ENCODE measurements around the gene SCYL1. TPM values are rescaled to one million over a fixed set of nuclear protein-coding genes. Genes with fewer than 3 reads are reported as not detected.

Gene SCYL1
- total and polyA plus RNA-seq, 2 experiments from 2014 or later = 52.7 to 66.1 TPM

DNA sequence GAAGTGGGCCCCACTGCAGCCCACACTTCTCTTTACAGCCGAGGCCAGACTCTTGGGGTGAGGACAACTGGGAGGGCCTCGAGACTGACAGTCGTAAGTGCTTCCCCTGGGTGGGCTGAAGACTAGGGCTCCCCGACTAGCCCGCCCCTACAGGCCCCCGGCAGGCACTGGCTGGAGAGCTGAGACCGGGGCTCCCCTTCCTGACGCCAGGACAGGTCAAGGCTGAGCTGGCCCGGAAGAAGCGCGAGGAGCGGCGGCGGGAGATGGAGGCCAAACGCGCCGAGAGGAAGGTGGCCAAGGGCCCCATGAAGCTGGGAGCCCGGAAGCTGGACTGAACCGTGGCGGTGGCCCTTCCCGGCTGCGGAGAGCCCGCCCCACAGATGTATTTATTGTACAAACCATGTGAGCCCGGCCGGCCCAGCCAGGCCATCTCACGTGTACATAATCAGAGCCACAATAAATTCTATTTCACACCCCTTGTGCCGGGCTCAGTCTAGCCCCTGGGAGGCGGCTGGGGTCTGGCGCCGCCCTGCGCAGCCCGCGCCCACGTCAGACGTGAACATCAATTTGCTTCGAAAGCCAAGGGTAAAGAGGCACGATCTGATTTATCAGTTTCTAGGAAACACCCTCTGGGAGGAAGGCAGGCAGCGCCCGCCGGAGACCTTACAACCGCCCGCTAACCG, 13.5 kb downstream of the SCYL1 start:
- Mint-ChIP-seq H3K4me1 (0 out of 3 replicates have a peak, but pooled peaks cover 2% of the 10 kb centered on the region), H3K27ac (no peak overlapping the region), H3K4me3 (peak overlapping the region; percentile 61), H3K9me3 (no peaks in the 10 kb centered on the region), H3K36me3 (ENCODE audit: low read depth) (peaks cover 4% of the 10 kb centered on the region; the same call in 2 of the 3 replicates), H3K27me3 (ENCODE audit: insufficient read depth, low read depth, poor library complexity) (peaks cover 17% of the 10 kb centered on the region)
- Histone ChIP-seq H3K36me3 (ENCODE audit: insufficient read depth) (no peaks in the 10 kb centered on the region; the same call in 1 of the 2 replicates), H3K27me3 (ENCODE audit: insufficient read depth) (peaks cover 27% of the 10 kb centered on the region), H2AFZ (no peak overlapping the region), H4K20me1 (replicated peaks; ENCODE audit: insufficient read depth) (no peaks in the 10 kb centered on the region; the same call in 1 of the 2 replicates), H3K9me2 (ENCODE audit: insufficient read depth) (no peaks in the 10 kb centered on the region), H3K4me1 (ENCODE audit: insufficient read depth) (peaks cover 5% of the 10 kb centered on the region; the same call in 1 of the 2 replicates), H3K4me2 (peak overlapping the region; percentile 87), H3K79me2 (replicated peaks; ENCODE audit: insufficient read depth) (no peaks in the 10 kb centered on the region), H3K27ac (ENCODE audit: low read depth) (no peak overlapping the region), H3F3A (replicated peaks; ENCODE audit: low read depth) (peaks cover 31% of the 10 kb centered on the region; the same call in 1 of the 2 replicates), H3K4me3 (peak overlapping the region; percentile 73)
- ATAC-seq (no peak), DNase-seq (ENCODE audit: low spot score) (peak; percentile 39)
- TF ChIP-seq, protein P1, sequence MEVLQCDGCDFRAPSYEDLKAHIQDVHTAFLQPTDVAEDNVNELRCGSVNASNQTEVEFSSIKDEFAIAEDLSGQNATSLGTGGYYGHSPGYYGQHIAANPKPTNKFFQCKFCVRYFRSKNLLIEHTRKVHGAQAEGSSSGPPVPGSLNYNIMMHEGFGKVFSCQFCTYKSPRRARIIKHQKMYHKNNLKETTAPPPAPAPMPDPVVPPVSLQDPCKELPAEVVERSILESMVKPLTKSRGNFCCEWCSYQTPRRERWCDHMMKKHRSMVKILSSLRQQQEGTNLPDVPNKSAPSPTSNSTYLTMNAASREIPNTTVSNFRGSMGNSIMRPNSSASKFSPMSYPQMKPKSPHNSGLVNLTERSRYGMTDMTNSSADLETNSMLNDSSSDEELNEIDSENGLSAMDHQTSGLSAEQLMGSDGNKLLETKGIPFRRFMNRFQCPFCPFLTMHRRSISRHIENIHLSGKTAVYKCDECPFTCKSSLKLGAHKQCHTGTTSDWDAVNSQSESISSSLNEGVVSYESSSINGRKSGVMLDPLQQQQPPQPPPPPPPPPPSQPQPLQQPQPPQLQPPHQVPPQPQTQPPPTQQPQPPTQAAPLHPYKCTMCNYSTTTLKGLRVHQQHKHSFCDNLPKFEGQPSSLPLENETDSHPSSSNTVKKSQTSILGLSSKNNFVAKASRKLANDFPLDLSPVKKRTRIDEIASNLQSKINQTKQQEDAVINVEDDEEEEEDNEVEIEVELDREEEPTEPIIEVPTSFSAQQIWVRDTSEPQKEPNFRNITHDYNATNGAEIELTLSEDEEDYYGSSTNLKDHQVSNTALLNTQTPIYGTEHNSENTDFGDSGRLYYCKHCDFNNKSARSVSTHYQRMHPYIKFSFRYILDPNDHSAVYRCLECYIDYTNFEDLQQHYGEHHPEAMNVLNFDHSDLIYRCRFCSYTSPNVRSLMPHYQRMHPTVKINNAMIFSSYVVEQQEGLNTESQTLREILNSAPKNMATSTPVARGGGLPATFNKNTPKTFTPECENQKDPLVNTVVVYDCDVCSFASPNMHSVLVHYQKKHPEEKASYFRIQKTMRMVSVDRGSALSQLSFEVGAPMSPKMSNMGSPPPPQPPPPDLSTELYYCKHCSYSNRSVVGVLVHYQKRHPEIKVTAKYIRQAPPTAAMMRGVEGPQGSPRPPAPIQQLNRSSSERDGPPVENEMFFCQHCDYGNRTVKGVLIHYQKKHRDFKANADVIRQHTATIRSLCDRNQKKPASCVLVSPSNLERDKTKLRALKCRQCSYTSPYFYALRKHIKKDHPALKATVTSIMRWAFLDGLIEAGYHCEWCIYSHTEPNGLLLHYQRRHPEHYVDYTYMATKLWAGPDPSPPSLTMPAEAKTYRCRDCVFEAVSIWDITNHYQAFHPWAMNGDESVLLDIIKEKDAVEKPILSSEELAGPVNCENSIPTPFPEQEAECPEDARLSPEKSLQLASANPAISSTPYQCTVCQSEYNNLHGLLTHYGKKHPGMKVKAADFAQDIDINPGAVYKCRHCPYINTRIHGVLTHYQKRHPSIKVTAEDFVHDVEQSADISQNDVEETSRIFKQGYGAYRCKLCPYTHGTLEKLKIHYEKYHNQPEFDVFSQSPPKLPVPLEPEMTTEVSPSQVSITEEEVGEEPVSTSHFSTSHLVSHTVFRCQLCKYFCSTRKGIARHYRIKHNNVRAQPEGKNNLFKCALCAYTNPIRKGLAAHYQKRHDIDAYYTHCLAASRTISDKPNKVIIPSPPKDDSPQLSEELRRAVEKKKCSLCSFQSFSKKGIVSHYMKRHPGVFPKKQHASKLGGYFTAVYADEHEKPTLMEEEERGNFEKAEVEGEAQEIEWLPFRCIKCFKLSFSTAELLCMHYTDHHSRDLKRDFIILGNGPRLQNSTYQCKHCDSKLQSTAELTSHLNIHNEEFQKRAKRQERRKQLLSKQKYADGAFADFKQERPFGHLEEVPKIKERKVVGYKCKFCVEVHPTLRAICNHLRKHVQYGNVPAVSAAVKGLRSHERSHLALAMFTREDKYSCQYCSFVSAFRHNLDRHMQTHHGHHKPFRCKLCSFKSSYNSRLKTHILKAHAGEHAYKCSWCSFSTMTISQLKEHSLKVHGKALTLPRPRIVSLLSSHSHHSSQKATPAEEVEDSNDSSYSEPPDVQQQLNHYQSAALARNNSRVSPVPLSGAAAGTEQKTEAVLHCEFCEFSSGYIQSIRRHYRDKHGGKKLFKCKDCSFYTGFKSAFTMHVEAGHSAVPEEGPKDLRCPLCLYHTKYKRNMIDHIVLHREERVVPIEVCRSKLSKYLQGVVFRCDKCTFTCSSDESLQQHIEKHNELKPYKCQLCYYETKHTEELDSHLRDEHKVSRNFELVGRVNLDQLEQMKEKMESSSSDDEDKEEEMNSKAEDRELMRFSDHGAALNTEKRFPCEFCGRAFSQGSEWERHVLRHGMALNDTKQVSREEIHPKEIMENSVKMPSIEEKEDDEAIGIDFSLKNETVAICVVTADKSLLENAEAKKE (CRISPR knock-in tag; IDR thresholded peaks at IDR 0.05) = no peak
- TF ChIP-seq ETS1 (IDR thresholded peaks at IDR 0.05) = no peak
- TF ChIP-seq REST (IDR thresholded peaks at IDR 0.05; ENCODE audit: unreplicated experiment) = no peak
- no peak for TF ChIP-seq ZNF114 (CRISPR knock-in tag; IDR thresholded peaks at IDR 0.05)
- no peak; the same call in 1 of the 2 replicates for TF ChIP-seq POLR2AphosphoS5 (IDR thresholded peaks at IDR 0.05; ENCODE audit: low read depth)
- TF ChIP-seq JUNB (IDR thresholded peaks at IDR 0.05; ENCODE audit: unreplicated experiment) = no peak
- TF ChIP-seq, protein P2, sequence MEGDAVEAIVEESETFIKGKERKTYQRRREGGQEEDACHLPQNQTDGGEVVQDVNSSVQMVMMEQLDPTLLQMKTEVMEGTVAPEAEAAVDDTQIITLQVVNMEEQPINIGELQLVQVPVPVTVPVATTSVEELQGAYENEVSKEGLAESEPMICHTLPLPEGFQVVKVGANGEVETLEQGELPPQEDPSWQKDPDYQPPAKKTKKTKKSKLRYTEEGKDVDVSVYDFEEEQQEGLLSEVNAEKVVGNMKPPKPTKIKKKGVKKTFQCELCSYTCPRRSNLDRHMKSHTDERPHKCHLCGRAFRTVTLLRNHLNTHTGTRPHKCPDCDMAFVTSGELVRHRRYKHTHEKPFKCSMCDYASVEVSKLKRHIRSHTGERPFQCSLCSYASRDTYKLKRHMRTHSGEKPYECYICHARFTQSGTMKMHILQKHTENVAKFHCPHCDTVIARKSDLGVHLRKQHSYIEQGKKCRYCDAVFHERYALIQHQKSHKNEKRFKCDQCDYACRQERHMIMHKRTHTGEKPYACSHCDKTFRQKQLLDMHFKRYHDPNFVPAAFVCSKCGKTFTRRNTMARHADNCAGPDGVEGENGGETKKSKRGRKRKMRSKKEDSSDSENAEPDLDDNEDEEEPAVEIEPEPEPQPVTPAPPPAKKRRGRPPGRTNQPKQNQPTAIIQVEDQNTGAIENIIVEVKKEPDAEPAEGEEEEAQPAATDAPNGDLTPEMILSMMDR (conservative IDR thresholded peaks at IDR 0.05; ENCODE audit: low read depth in 2 of 2) = no peak
- no peak for TF ChIP-seq ZNF331 (CRISPR knock-in tag; IDR thresholded peaks at IDR 0.05; ENCODE audit: low read depth)
- no peak for TF ChIP-seq EZH2phosphoT487 (IDR thresholded peaks at IDR 0.05; ENCODE audit: unreplicated experiment)
- no peak for TF ChIP-seq NANOG (IDR thresholded peaks at IDR 0.05; ENCODE audit: borderline replicate concordance)
- no peak for TF ChIP-seq STAT1 (IDR thresholded peaks at IDR 0.05; ENCODE audit: unreplicated experiment)
